Glutamatergic neuron (in vitro differentiated cells): ENCODE data around the gene GNB5. TPM values are rescaled to one million over a fixed set of nuclear protein-coding genes. Genes with fewer than 3 reads are reported as not detected.

Experiments
- DNase-seq: peaks from one replicate; pipeline ENCODE4 v3.0.0; 2022
- H3K27ac Mint-ChIP-seq: one replicate; pipeline ENCODE4 v1.8.0; 2020; ENCODE audit warnings: mild to moderate bottlenecking, mixed read lengths, inconsistent platforms; ENCODE audit not compliant: unreplicated experiment
- H3K27me3 Mint-ChIP-seq: one replicate; pipeline ENCODE4 v1.8.0; 2020; ENCODE audit warnings: mild to moderate bottlenecking, moderate library complexity, mixed read lengths, inconsistent platforms; ENCODE audit not compliant: unreplicated experiment
- H3K36me3 Mint-ChIP-seq: one replicate; pipeline ENCODE4 v1.8.0; 2020; ENCODE audit warnings: mild to moderate bottlenecking, mixed read lengths, inconsistent platforms; ENCODE audit not compliant: unreplicated experiment
- H3K4me1 Mint-ChIP-seq: one replicate; pipeline ENCODE4 v1.8.0; 2020; ENCODE audit warnings: mild to moderate bottlenecking, low read depth, mixed read lengths, inconsistent platforms; ENCODE audit not compliant: unreplicated experiment
- H3K4me3 Mint-ChIP-seq: one replicate; pipeline ENCODE4 v1.8.0; 2020; ENCODE audit warnings: mild to moderate bottlenecking, mixed read lengths, inconsistent platforms; ENCODE audit not compliant: unreplicated experiment
- H3K9me3 Mint-ChIP-seq: one replicate; pipeline ENCODE4 v1.8.0; 2020; ENCODE audit warnings: mild to moderate bottlenecking, moderate library complexity, mixed read lengths, inconsistent platforms; ENCODE audit not compliant: unreplicated experiment
- total RNA-seq: library from RNA; stranded (reverse); fragmentation: NEBNext Ultra II Directional; extraction: Animal tissue kit (Norgen Biotek cat#: 25700); gene quantifications from one replicate; pipeline ENCODE4 v1.2.1, GENCODE V29; 2021; ENCODE audit not compliant: unreplicated experiment
- TF ChIP-seq, protein P1 (sequence below): fragments of 200-600 bp; sonication (generic); IDR thresholded peaks from one replicate; pipeline ENCODE4 v1.5.0; 2021; ENCODE audit not compliant: partially characterized antibody, unreplicated experiment

GNB5 gene
- total RNA-seq, 1 donor from 2014 or later, result 28.4 TPM

DNA sequence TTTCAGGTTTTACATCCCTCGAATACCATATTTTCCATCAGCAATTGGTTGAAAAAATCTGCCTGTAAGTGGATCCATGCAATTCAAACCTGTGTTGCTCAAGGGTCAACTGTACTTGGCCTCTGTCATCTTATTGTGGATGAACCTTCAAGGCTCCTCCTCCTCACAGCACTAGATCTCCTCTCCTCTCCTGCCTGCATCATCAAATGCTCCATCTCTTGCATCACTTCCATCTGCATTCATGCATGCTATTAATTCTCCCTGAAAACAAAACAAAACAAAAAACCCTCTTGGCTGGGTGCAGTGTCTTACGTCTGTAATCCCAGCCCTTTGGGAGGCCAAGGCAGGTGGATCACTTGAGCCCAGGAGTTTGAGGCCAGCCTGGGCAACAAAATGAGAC lies 88.7 kb downstream of the GNB5 start:
- TF ChIP-seq, protein P1, sequence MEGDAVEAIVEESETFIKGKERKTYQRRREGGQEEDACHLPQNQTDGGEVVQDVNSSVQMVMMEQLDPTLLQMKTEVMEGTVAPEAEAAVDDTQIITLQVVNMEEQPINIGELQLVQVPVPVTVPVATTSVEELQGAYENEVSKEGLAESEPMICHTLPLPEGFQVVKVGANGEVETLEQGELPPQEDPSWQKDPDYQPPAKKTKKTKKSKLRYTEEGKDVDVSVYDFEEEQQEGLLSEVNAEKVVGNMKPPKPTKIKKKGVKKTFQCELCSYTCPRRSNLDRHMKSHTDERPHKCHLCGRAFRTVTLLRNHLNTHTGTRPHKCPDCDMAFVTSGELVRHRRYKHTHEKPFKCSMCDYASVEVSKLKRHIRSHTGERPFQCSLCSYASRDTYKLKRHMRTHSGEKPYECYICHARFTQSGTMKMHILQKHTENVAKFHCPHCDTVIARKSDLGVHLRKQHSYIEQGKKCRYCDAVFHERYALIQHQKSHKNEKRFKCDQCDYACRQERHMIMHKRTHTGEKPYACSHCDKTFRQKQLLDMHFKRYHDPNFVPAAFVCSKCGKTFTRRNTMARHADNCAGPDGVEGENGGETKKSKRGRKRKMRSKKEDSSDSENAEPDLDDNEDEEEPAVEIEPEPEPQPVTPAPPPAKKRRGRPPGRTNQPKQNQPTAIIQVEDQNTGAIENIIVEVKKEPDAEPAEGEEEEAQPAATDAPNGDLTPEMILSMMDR, result no peak
- Mint-ChIP-seq H3K36me3 (no peaks in the 10 kb centered on the region), H3K27me3 (no peaks in the 10 kb centered on the region), H3K4me1 (peaks cover 7% of the 10 kb centered on the region), H3K4me3 (no peak overlapping the region), H3K27ac (no peak overlapping the region), H3K9me3 (no peaks in the 10 kb centered on the region)
- DNase-seq, result no peak

DNA sequence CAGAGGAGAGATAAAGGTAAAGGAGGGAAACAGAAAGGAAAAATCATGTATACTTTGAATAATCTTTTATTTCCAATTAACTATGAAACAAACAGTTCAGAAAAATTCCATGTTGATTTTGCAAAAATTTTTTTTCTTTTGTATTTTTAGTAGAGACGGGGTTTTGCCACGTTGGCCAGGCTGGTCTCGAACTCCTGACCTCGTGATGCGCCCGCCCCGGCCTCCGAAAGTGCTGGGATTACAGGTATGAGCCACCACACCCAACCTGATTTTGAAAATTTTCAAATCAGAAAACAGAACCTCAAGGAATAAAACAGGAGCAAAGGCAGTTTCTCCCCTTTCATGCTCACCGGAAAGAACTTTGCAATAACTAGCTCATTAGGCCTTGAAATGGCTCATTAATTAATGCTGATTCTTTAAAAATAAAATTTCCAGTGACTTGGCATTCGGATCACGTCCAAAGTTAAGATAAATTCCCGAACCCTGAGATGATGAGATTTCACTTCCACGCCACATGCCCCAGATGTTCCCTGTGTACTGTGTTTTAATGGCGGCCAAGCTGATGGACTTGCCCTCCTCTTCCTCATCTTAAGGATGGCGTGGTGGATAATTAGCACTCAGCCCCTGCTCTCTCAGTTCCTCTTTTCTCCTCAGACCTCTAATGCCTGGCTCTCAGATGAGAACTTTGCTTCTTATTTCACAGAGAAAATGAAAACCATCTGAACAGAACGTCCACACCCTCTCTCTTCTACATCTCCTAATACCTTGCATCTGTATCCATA lies 89.5 kb downstream of the GNB5 start:
- Mint-ChIP-seq H3K4me1 (peaks cover 7% of the 10 kb centered on the region), H3K9me3 (no peaks in the 10 kb centered on the region), H3K27ac (no peak overlapping the region), H3K36me3 (no peaks in the 10 kb centered on the region), H3K4me3 (no peak overlapping the region), H3K27me3 (no peaks in the 10 kb centered on the region)
- TF ChIP-seq, protein P1, result no peak
- no peak for DNase-seq

DNA sequence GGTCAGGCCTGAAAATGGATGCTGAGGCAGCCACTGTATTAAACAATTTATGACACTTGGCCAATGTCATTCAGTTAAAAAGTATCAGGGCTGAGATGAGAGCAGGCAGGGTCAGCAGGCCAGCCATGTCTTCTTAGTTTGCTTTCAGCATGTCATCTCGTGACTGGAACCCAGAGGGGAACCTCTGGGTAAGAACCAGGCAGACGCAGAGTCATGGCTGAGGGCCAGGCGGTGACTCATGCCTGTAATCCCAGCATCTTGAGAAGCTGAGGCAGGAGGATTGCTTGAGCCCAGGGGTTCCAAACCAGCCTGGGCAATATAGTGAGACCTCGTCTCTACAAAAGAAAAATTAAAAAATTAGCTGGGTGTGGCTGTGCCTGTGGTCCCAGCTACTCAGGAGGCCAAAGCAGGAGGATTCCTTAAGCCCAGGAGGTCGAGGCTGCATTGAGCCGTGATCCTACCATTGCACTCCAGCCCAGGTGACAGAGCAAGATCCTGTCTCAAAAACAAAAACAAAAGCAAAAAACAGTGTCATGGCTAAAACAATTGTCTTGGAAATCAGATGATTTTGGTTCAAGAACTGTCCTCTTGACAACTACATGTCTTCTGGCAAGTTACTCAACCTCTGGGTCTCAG lies 90.3 kb downstream of the GNB5 start:
- peaks cover 7% of the 10 kb centered on the region for H3K4me1 Mint-ChIP-seq
- no peak overlapping the region for H3K27ac Mint-ChIP-seq
- H3K9me3 Mint-ChIP-seq, result no peaks in the 10 kb centered on the region
- TF ChIP-seq, protein P1, result no peak
- no peak overlapping the region for H3K4me3 Mint-ChIP-seq
- H3K27me3 Mint-ChIP-seq, result no peaks in the 10 kb centered on the region
- DNase-seq, result no peak
- H3K36me3 Mint-ChIP-seq, result no peaks in the 10 kb centered on the region

DNA sequence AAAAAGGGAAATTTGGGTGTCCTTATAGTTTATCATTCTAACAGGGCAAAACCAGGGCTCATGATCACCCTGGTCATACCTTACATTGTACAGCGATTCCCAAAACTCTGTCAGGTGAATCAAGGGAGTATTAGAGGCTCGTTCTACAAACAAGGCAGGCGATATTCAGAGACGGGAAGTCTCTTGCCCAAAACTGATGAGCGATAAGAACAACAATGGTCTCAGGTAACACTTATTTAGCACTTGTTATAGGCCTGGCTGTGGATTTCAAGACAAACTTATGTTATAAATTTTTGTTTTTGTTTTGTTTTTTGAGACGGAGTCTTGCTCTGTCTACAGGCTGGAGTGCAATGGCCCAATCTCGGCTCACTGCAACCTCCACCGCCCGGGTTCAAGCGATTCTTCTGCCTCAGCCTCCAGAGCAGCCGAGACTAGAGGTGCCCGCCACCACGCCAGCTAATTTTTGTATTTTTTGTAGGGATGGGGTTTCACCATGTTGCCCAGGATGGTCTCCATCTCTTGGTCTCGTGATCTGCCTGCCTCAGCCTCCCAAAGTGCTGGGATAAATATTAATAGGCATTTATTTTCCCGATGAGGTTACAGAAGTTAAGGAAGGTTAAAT lies 91.4 kb downstream of the GNB5 start:
- H3K9me3 Mint-ChIP-seq, result peaks cover under 1% of the 10 kb centered on the region
- peaks cover 15% of the 10 kb centered on the region for H3K4me1 Mint-ChIP-seq
- no peak overlapping the region for H3K27ac Mint-ChIP-seq
- TF ChIP-seq, protein P1, result no peak
- no peaks in the 10 kb centered on the region for H3K36me3 Mint-ChIP-seq
- H3K4me3 Mint-ChIP-seq, result no peak overlapping the region
- H3K27me3 Mint-ChIP-seq, result peaks cover 1% of the 10 kb centered on the region
- no peak for DNase-seq

DNA sequence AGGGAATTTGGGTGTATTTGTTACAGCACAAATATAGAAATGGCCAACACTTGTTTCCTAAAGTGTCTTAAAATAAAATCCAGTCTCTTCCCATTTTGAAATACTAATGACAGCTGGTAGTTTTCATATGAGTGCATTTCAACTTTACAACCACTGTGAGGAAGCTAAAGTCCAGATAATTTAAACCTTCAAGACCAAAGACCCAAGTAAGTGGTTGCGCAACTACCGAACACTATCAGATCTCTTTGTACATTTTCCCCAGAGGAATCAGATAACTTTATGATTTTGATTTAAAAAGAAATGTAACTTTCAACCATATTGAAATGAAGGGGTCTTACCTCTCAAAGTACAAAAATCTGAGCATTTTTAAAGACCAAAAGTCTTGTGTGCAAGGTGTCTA lies 92.9 kb downstream of the GNB5 start:
- Mint-ChIP-seq H3K27me3 (peaks cover 3% of the 10 kb centered on the region), H3K4me1 (peaks cover 19% of the 10 kb centered on the region), H3K9me3 (peaks cover 2% of the 10 kb centered on the region), H3K4me3 (no peak overlapping the region), H3K36me3 (no peaks in the 10 kb centered on the region), H3K27ac (no peak overlapping the region)
- TF ChIP-seq, protein P1, result no peak
- DNase-seq, result no peak
